Osteocyte (in vitro differentiated cells): Measurements from ENCODE around the gene APOL6. TPM values are rescaled to one million over a fixed set of nuclear protein-coding genes. Genes with fewer than 3 reads are reported as not detected.

ENCODE experiments used
- DNase-seq: peaks from one replicate; pipeline ENCODE4 v3.0.0; 2021; ENCODE audit warnings: mixed read lengths; ENCODE audit not compliant: unreplicated experiment; ENCODE audit errors: extremely low spot score
- H3K27ac Mint-ChIP-seq: one replicate; pipeline ENCODE4 v1.8.0; 2021; ENCODE audit warnings: mild to moderate bottlenecking, mixed read lengths; ENCODE audit not compliant: unreplicated experiment
- H3K27me3 Mint-ChIP-seq: one replicate; pipeline ENCODE4 v1.8.0; 2021; ENCODE audit warnings: mixed read lengths; ENCODE audit not compliant: unreplicated experiment
- H3K36me3 Mint-ChIP-seq: one replicate; pipeline ENCODE4 v1.8.0; 2021; ENCODE audit warnings: mixed read lengths; ENCODE audit not compliant: unreplicated experiment
- H3K4me1 Mint-ChIP-seq: one replicate; pipeline ENCODE4 v1.8.0; 2021; ENCODE audit warnings: mixed read lengths; ENCODE audit not compliant: unreplicated experiment
- H3K4me3 Mint-ChIP-seq: one replicate; pipeline ENCODE4 v1.8.0; 2021; ENCODE audit warnings: mild to moderate bottlenecking, moderate library complexity, mixed read lengths; ENCODE audit not compliant: unreplicated experiment
- H3K9me3 Mint-ChIP-seq: one replicate; pipeline ENCODE4 v1.8.0; 2021; ENCODE audit warnings: mixed read lengths; ENCODE audit not compliant: unreplicated experiment
- total RNA-seq: library from RNA; stranded (reverse); gene quantifications from 2 replicates; pipeline ENCODE4 v1.2.1, GENCODE V29; 2021
- TF ChIP-seq, protein P1 (sequence below): fragments of 200-600 bp; sonication (generic); IDR thresholded peaks from 2 replicates; pipeline ENCODE4 v1.5.0; 2021; ENCODE audit warnings: antibody characterized with exemption, mild to moderate bottlenecking, moderate library complexity

Gene APOL6
- total RNA-seq, 1 donor from 2014 or later: 11.8 TPM

DNA sequence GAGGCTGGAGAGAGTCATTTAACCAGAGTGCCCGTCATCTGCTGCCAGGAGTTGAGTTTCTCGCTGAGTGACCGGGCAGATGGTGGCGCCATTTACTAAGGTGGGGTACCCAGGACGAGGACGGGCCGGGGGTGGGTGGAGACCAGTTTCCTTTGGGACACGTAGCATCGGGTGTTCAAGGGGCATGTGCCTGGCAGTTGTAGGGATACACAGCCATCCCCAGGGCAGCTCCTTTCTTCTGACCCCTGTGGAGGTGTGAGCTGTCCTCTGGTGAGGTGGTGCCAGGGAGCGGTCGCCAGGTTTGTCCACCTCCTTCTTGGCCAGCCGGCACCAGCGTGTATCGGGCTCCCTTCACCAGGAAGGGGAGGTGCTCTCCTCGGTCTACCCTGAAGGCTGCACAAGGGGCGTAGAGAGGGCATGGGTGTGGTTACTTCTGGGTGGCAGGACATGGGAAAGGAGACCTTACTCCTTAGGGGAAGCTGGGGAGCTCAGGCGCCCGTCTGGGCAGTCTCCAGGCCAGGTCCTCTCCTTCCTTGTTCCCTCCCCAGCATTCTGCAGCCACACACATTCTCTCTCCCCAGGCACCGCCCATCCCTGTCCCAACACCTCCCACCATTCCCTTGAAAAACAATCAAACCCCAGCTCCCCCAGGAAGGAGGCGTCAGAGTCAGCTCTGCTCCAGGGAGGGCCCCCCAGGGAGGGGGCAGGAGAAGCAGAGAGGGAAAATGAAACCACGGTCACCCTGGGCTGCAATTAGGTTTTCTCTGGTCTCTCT, 20.8 kb upstream of the APOL6 start:
- Mint-ChIP-seq H3K4me3 (peak overlapping the region; percentile 85), H3K9me3 (no peaks in the 10 kb centered on the region), H3K36me3 (no peaks in the 10 kb centered on the region), H3K4me1 (peaks cover 35% of the 10 kb centered on the region), H3K27me3 (no peaks in the 10 kb centered on the region), H3K27ac (peak overlapping the region; percentile 95)
- DNase-seq: peak; percentile 87
- TF ChIP-seq, protein P1, sequence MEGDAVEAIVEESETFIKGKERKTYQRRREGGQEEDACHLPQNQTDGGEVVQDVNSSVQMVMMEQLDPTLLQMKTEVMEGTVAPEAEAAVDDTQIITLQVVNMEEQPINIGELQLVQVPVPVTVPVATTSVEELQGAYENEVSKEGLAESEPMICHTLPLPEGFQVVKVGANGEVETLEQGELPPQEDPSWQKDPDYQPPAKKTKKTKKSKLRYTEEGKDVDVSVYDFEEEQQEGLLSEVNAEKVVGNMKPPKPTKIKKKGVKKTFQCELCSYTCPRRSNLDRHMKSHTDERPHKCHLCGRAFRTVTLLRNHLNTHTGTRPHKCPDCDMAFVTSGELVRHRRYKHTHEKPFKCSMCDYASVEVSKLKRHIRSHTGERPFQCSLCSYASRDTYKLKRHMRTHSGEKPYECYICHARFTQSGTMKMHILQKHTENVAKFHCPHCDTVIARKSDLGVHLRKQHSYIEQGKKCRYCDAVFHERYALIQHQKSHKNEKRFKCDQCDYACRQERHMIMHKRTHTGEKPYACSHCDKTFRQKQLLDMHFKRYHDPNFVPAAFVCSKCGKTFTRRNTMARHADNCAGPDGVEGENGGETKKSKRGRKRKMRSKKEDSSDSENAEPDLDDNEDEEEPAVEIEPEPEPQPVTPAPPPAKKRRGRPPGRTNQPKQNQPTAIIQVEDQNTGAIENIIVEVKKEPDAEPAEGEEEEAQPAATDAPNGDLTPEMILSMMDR: peak; percentile 69

DNA sequence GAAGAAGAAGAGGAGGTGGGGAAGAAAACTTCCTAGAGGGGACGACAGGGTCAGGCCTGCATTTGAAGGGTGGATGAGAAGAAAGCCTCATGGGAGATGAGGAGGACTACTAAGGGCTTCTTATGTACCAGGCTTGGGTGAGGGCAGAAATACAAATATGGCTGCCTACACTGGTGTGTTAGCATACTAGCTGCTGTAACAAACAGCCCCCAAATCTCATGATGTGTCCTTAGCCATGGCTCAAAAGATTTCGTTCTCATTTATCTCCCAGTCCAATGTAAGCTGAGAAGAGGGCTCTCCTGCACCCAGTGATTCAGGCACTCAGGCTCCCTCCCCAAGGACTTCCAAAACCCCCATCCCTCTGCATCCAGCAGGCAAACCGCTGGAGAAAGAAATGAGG, 19.5 kb upstream of the APOL6 start:
- Mint-ChIP-seq H3K4me3 (peak overlapping the region; percentile 10), H3K9me3 (no peaks in the 10 kb centered on the region), H3K27me3 (no peaks in the 10 kb centered on the region), H3K36me3 (no peaks in the 10 kb centered on the region), H3K4me1 (peaks cover 28% of the 10 kb centered on the region), H3K27ac (peak overlapping the region; percentile 95)
- no peak for DNase-seq
- TF ChIP-seq, protein P1: no peak

DNA sequence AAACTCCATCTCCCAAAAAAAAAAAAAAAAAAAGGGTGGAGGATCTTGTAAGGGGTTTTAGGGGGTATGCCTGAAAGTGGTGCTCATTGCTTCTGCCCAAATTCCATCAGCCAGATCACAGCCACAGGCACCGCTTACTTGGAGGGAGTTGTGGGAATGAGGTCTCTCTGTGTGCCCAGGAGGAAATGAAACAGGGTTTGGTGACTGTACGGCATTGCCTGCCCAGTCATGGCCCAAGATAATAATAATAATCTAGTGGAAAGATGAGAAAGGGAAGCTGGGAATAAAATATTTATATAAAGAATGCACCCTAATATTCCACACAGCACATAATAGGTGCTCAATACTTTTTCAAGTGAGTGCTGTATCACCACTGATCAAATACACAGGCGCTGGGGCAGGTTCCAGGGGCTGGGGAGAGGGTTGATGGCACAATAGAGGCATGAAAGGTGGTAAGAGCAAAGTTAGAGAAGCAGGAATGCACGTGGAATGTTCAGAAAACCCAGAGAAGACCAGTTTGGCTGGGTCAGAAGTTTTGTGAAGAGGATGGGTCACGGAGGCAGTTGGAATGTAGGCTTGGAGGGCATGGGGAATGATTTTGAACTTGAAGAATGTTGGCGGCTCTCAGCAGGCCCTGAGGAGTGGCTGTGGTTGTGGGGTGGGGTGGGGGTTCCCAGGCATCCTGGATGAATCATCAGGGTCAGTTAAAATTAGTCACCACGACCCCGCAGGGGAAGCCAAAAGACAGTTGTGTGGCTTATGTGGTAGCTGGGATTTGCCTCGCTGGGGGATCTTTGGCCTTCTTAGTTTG, 18.6 kb upstream of the APOL6 start:
- peak overlapping the region; percentile 46 for H3K4me3 Mint-ChIP-seq
- DNase-seq: peak; percentile 94
- H3K27ac Mint-ChIP-seq: peak overlapping the region; percentile 95

DNA sequence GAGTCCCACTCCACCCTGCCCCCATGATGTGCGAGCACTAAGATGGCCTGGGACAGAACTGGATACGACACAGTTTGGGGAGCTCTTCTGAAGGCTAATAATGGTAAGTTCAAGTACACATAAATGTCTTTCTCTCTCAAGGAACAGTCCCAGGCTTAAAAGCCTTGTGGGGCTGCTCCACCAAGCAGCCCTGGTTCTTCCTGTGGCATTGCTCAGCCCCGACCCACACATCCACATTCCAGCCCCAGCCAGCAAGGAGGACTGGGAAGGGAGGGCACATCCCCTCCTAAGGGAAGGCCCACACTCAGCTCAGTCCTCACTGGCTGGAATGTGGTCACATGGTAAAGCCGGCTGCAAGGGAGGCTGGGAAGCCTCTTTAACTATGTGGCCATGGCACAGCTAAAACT, 17.9 kb upstream of the APOL6 start:
- TF ChIP-seq, protein P1: no peak
- H3K27ac Mint-ChIP-seq: peak overlapping the region; percentile 32
- H3K4me1 Mint-ChIP-seq: peaks cover 28% of the 10 kb centered on the region
- H3K4me3 Mint-ChIP-seq: no peak overlapping the region
- H3K9me3 Mint-ChIP-seq: no peaks in the 10 kb centered on the region
- no peak for DNase-seq
- H3K36me3 Mint-ChIP-seq: no peaks in the 10 kb centered on the region
- H3K27me3 Mint-ChIP-seq: no peaks in the 10 kb centered on the region

More for the DNA sequence above, 18.6 kb upstream of the APOL6 start:
- H3K9me3 Mint-ChIP-seq: no peaks in the 10 kb centered on the region
- no peaks in the 10 kb centered on the region for H3K36me3 Mint-ChIP-seq
- no peaks in the 10 kb centered on the region for H3K27me3 Mint-ChIP-seq
- H3K4me1 Mint-ChIP-seq: peaks cover 28% of the 10 kb centered on the region
- TF ChIP-seq, protein P1: no peak

DNA sequence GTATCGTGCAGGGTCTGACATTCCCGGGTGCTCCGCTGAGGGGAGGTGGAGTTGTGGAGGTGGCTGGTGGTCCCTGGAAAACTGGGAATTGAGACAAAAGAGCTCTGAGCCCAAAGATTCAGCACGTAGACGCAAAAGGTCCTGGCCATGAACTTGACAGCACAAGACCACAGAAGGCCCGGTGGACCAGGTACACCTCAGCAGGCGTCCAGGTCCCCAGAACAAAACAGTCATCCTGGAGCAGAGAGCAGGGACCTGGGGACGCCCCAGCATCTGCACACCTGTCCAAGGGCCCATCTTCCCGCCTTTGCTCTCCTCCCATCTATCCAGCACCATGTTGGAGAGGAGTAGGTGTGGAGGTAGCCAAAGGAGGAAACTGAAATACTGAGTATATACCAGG, 17.4 kb upstream of the APOL6 start:
- Mint-ChIP-seq H3K4me3 (no peak overlapping the region), H3K9me3 (no peaks in the 10 kb centered on the region), H3K36me3 (no peaks in the 10 kb centered on the region), H3K27me3 (no peaks in the 10 kb centered on the region), H3K4me1 (peaks cover 28% of the 10 kb centered on the region), H3K27ac (no peak overlapping the region)
- TF ChIP-seq, protein P1: no peak
- DNase-seq: no peak
